Superior temporal gyrus (tissue), 1 donor: ENCODE results near the gene RTN4RL1.

Experiments
- DNase-seq: peaks from one replicate; pipeline ENCODE4 v3.0.0-alpha.2; 2016; ENCODE audit errors: extremely low spot score

The RTN4RL1 gene

DNA sequence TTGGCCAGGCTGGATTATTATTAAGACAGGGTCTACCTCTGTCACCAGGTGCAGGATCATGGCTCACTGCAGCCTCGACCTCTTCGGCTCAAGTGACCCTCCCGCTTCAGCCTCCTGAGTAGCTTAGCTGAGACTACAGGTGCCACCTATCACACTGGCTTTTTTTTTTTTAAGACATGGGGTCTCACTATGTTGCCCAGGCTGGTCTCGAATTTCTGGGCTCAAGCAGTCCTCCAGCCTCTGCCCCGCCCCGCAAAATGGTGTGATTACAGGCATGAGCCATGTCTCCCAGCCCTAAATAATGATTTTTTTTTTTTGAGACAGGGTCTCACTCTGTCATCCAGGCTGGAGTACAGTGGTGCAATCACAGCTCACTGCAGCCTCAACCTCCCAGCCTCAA lies 22.5 kb upstream of the RTN4RL1 start:
- DNase-seq = no peak

- DNase-seq = no peak
These were observed 19.2 kb upstream of the RTN4RL1 start for GRCh38 chr17:2044263-2044894.

- DNase-seq = no peak
These were observed 18.7 kb upstream of the RTN4RL1 start for GRCh38 chr17:2043785-2044184.

- DNase-seq = no peak
These were observed 17.8 kb upstream of the RTN4RL1 start for GRCh38 chr17:2042933-2043332.

DNA sequence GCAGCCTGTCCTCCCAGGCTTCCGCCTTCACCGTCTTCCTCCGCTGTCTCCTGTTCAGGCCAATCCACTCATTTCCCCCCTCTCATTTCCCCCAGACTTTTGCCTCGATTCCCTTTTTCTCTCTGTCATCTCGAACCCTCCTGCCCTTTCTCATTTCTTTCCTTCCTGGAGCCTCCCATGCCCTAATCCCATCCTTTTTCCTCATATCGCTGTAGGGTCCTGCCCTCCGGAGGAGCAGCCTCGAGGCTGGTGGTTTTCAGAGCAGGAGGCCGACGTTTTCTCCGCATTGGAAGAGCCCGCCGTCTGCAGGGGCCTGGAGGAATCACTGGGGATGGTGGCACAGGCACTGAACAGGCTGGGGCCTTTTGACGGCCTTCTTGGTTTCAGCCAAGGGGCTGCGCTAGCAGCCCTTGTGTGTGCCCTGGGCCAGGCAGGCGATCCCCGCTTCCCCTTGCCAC lies 17.3 kb upstream of the RTN4RL1 start:
- DNase-seq = peak; percentile 20

- peak; percentile 96 for DNase-seq
These were observed 16.6 kb upstream of the RTN4RL1 start, which contains the start of gene OVCA2 for GRCh38 chr17:2041561-2042389. TSS of gene OVCA2 (plus strand) at chr17:2042022. CDS start at chr17:2042048, 26 bp downstream.

DNA sequence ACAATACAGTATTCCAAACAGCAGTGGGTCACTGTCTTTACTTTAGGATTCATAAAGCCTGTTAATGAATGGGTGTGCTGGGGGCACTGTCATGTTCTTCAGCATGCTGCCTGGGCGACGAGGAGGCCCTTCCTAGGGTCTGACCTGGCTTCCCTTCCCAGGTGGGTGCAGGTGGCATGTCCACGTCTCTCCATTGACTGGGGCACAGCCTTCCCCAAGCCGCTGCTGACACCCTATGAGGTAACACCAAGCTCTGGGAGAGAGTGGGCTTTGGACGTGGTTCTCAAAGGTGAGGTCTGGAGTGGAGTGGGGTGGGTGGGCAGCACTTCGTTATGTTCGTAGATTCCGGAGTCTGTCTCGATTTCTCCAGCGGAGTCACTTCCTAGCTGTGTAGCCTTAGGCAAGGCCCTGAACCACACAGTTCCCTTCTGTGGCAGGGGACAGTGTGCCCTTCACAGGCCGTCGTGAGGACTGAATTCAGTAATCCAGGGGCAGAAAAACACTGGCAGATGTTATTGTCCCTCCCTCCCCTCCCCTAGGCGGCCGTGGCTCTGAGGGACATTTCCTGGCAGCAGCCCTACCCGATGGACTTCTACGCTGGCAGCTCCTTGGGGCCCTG lies 15.9 kb upstream of the RTN4RL1 start:
- peak; percentile 13 for DNase-seq

- DNase-seq = no peak
These were observed 15.2 kb upstream of the RTN4RL1 start for GRCh38 chr17:2040219-2040827.

GRCh38 chr17:2037155-2037554 lies 12.0 kb upstream of the RTN4RL1 start:
- no peak for DNase-seq

GRCh38 chr17:2035541-2036488 lies 10.7 kb upstream of the RTN4RL1 start:
- DNase-seq = no peak

- no peak for DNase-seq
These were observed 9.8 kb upstream of the RTN4RL1 start for GRCh38 chr17:2034806-2035540.

GRCh38 chr17:2034157-2034556 lies 9.0 kb upstream of the RTN4RL1 start:
- DNase-seq = no peak

DNA sequence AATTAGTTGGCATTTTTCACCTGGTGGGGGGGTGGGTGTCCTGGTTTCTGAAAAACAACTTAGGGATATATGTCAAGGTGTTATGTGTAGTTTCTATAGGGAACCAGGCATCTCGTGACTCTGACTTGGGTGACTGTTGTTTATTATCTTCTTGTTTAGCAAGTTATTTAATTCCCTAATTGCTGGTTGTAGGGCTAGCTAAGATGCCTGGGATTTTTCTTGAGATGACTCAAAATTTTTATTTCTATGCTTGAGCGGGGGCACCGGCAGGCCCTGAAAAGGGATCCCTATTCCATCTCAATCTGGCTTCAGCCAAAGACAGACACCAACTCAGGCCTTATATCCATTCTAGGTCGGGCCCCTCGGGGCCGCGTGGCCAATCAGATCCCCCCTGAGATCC lies 8.0 kb upstream of the RTN4RL1 start:
- no peak for DNase-seq

GRCh38 chr17:2030779-2031163 lies 5.6 kb upstream of the RTN4RL1 start:
- DNase-seq = no peak

GRCh38 chr17:2029911-2030778 lies 5.0 kb upstream of the RTN4RL1 start, which contains the start of gene DPH1:
TSS of gene DPH1 (plus strand) at chr17:2030153. CDS start at chr17:2030170, 17 bp downstream.
- DNase-seq = peak; percentile 87

DNA sequence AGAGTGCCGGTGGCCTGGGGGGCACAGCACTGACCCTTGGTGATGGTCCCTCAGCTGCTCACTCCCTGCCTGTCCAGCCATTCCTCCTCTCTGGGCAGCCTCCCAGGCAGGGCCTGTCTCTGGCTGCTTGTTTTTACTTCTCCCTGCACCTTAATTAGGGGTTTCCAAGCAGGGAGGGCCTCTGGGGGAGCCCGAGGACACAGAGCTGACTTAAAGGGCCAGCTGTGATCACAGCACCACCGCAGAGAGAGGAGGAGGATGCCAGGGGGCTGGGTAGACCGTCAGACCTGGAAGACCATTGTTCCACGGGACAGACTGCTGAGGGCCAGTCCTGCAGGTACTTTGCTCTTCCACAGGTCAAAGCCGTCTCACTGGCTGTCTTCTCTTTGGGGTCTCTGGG lies 3.6 kb upstream of the RTN4RL1 start:
- no peak for DNase-seq

- DNase-seq = no peak
These were observed 3.1 kb upstream of the RTN4RL1 start for GRCh38 chr17:2028234-2028614.

- no peak for DNase-seq
These were observed 2.5 kb upstream of the RTN4RL1 start for GRCh38 chr17:2027528-2028233.
